ENCODE data around the gene UBXN10. TPM values are rescaled to one million over a fixed set of nuclear protein-coding genes. Genes with fewer than 3 reads are reported as not detected.

UBXN10 gene
- total and polyA plus RNA-seq, 2 of the 8 experiments (the other 6 are each of a cell fraction or from before 2014, with no cell fraction given): 0.43 to 0.68 TPM

DNA sequence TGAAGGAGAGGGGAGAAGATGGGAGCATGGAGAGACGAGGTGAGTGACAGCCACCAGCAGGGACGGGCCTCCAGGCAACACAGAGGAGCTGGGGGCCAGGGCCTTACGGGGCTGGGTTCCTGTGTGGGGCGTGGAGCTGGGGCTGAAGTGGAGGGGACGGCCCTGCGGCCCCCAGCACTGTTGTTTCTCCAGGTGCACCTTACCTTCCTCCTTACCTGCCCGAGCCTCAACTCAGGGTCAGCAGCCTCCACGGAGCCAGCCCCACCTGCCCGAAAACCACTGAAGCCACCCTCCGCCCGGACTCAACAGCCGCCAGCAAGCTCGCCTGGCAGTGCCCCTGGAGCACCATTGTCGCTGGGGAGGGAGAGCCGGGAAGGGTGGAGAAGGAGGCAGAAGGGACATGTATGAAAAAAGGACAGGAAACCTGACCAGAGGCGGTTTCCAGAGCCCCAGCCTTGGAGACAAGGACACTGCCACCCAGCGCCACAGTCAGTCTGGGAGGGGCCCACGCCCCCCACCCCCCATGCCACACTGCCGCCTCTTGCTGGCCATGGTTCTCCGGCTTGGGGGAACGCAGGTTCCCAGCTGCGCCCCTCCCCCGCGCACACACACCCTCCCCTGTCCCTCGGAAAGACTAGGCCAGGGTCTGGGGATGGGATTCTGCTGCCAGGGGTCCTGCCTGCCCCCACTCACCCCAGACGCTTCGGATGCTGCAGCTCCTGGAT, 36.1 kb upstream of the UBXN10 start:
- FAIRE-seq (no peak), DNase-seq (ENCODE audit: low read depth in 1 of 2, low spot score in 2 of 2) (no peak)
- Histone ChIP-seq H3K27me3 (replicated peaks in 1 of 4; ENCODE audit: control insufficient read depth in 3 of 4, extremely low read depth in 1 of 4, insufficient read depth in 3 of 4, low read length in 3 of 4) (no peaks in the 10 kb centered on the region), H3K9ac (replicated peaks in 1 of 4; ENCODE audit: extremely low read depth in 1 of 4, low read depth in 3 of 4, low read length in 3 of 4) (no peak overlapping the region), H3K9me3 (ENCODE audit: insufficient read depth in 2 of 2, low read depth in 1 of 2, low read length in 1 of 2) (no peaks in the 10 kb centered on the region), H3K56ac (replicated peaks; ENCODE audit: insufficient read length, low read depth, low read length) (no peak overlapping the region), H3K36me3 (ENCODE audit: control insufficient read depth in 2 of 4, insufficient read depth in 4 of 4, low read length in 3 of 4) (no peaks in the 10 kb centered on the region), H3K18ac (ENCODE audit: extremely low read depth, low read length) (no peak overlapping the region; the same call in 1 of the 2 replicates), H3K4me1 (replicated peaks in 1 of 4; ENCODE audit: control insufficient read depth in 3 of 4, insufficient read depth in 4 of 4, low read length in 3 of 4) (peaks cover 0 to 11% (median 5%) of the 10 kb centered on the region in 4 experiments; a peak in 6 of 7 replicates), H2BK12ac (ENCODE audit: low read depth, low read length) (0 out of 2 replicates have a peak overlapping the region, but pooled peaks have one; percentile 50), H3K79me2 (ENCODE audit: control insufficient read depth in 1 of 2, insufficient read depth in 2 of 2, low read length in 2 of 2) (no peaks in the 10 kb centered on the region), H3K79me1 (ENCODE audit: low read depth, low read length) (no peaks in the 10 kb centered on the region), H4K20me1 (replicated peaks in 1 of 2; ENCODE audit: control insufficient read depth in 1 of 2, insufficient read depth in 2 of 2, low read length in 2 of 2) (no peaks in the 10 kb centered on the region), H3K23ac (ENCODE audit: insufficient read length) (no peak overlapping the region), H2AK5ac (ENCODE audit: low read depth, low read length) (no peak overlapping the region), H2BK20ac (ENCODE audit: low read length) (no peak overlapping the region), H2BK120ac (replicated peaks; ENCODE audit: low read depth, low read length) (no peak overlapping the region), H3K4me2 (ENCODE audit: insufficient read depth in 1 of 2, low read depth in 2 of 2, low read length in 2 of 2) (no peak overlapping the region), H3K23me2 (ENCODE audit: low read depth, low read length) (no peaks in the 10 kb centered on the region), H2AFZ (ENCODE audit: low read length) (no peak overlapping the region), H3K4me3 (ENCODE audit: extremely low read depth in 1 of 4, insufficient read depth in 2 of 4, low read depth in 3 of 4, low read length in 4 of 4) (no peak overlapping the region), H2BK5ac (ENCODE audit: low read depth, low read length) (no peak overlapping the region), H3K14ac (ENCODE audit: insufficient read length) (no peak overlapping the region), H4K8ac (ENCODE audit: extremely low read depth, insufficient read depth, low read length) (0 out of 2 replicates have a peak overlapping the region, but pooled peaks have one; percentile 9), H4K91ac (replicated peaks; ENCODE audit: insufficient read length, low read length) (peak overlapping the region; percentile 84), H3K27ac (ENCODE audit: low read depth, low read length) (no peak overlapping the region), H3K4ac (replicated peaks; ENCODE audit: insufficient read length, low read depth, low read length) (peak overlapping the region; percentile 72), H4K5ac (ENCODE audit: insufficient read length, low read depth, low read length) (no peak overlapping the region), H2BK15ac (ENCODE audit: low read length) (peak overlapping the region; percentile 46; the same call in 1 of the 2 replicates)
- WGBS, 2 experiments (ENCODE audit: extremely low coverage in 1 of 2, insufficient coverage in 1 of 2, insufficient read length in 1 of 2, insufficient replicate concordance in 2 of 2, low coverage in 1 of 2, low lambda C conversion rate in 2 of 2, missing lambda C conversion rate in 1 of 2): 93% methylated on average over 22 of the region's 27 CpGs; no CpG with 5 or more reads in 1 of the 2 experiments
- ChIA-PET POLR2A (ENCODE audit: partially characterized antibody) (no interaction called here), CTCF (ENCODE audit: partially characterized antibody) (interaction anchor here (0.8 to 13.5 kb wide), 9 partner anchors 10 to 444 kb away, joined by 3 to 127 read pairs (median 6); partner anchors contain the start of genes PLA2G2A and PLA2G2E)
- no peak for TF ChIP-seq SIN3A (conservative IDR thresholded peaks at IDR 0.05 in 1 of 2, IDR thresholded peaks at IDR 0.05 in 1 of 2; ENCODE audit: low read depth in 1 of 2, low read length in 2 of 2)
- no peak for TF ChIP-seq RBBP5 (IDR thresholded peaks at IDR 0.05; ENCODE audit: borderline replicate concordance, low read depth, low read length)
- TF ChIP-seq POU5F1 (IDR thresholded peaks at IDR 0.05; ENCODE audit: low read depth, low read length): no peak
- TF ChIP-seq SRF (IDR thresholded peaks at IDR 0.05; ENCODE audit: low read depth, low read length): no peak
- TF ChIP-seq SP4 (IDR thresholded peaks at IDR 0.05; ENCODE audit: low read length): no peak
- no peak for TF ChIP-seq TAF1 (IDR thresholded peaks at IDR 0.05; ENCODE audit: low read depth, low read length)
- no peak for TF ChIP-seq CBX8 (IDR thresholded peaks at IDR 0.05; ENCODE audit: borderline replicate concordance, low read depth, low read length)
- TF ChIP-seq CHD2 (IDR thresholded peaks at IDR 0.05; ENCODE audit: low read length): no peak
- no peak for TF ChIP-seq JUN (IDR thresholded peaks at IDR 0.05; ENCODE audit: low read depth, low read length)
- TF ChIP-seq TAF7 (optimal IDR thresholded peaks at IDR 0.05; ENCODE audit: borderline replicate concordance, low read depth, low read length): no peak
- TF ChIP-seq TEAD4 (IDR thresholded peaks at IDR 0.05; ENCODE audit: low read depth, low read length): no peak
- no peak for TF ChIP-seq BRCA1 (IDR thresholded peaks at IDR 0.05; ENCODE audit: low read depth, low read length)
- no peak for TF ChIP-seq JUND (IDR thresholded peaks at IDR 0.05; ENCODE audit: low read length)
- no peak for TF ChIP-seq SUZ12 (IDR thresholded peaks at IDR 0.05; ENCODE audit: low read length)
